Neural crest cell (in vitro differentiated cells): ENCODE data around the gene ANKRD10. TPM values are rescaled to one million over a fixed set of nuclear protein-coding genes. Genes with fewer than 3 reads are reported as not detected.

Experiments used
- DNase-seq: peaks from one replicate; pipeline ENCODE4 v3.0.0; 2021; ENCODE audit warnings: low read depth, mixed read lengths, low spot score
- H3K27ac Mint-ChIP-seq: one replicate; pipeline ENCODE4 v1.8.0; 2021; ENCODE audit warnings: mild to moderate bottlenecking, mixed read lengths; ENCODE audit not compliant: unreplicated experiment
- H3K27me3 Mint-ChIP-seq: 2 replicates; pipeline ENCODE4 v1.8.0; 2021; ENCODE audit warnings: low read depth, mild to moderate bottlenecking, mixed read lengths
- H3K36me3 Mint-ChIP-seq: 2 replicates; pipeline ENCODE4 v1.8.0; 2021; ENCODE audit warnings: low read depth, mild to moderate bottlenecking, mixed read lengths
- H3K4me1 Mint-ChIP-seq: 2 replicates; pipeline ENCODE4 v1.8.0; 2021; ENCODE audit warnings: mixed read lengths
- H3K4me3 Mint-ChIP-seq: one replicate; pipeline ENCODE4 v1.8.0; 2021; ENCODE audit warnings: mild to moderate bottlenecking, mixed read lengths
- H3K9me3 Mint-ChIP-seq: 2 replicates; pipeline ENCODE4 v1.8.0; 2021; ENCODE audit warnings: mixed read lengths
- total RNA-seq: library from RNA; stranded (reverse); gene quantifications from 2 replicates; pipeline ENCODE4 v1.2.1, GENCODE V29; 2021
- TF ChIP-seq, protein P1 (sequence below): fragments of 200-600 bp; sonication (generic); conservative IDR thresholded peaks from 2 replicates; pipeline ENCODE4 v1.5.0; 2021; ENCODE audit warnings: antibody characterized with exemption, mild to moderate bottlenecking

ANKRD10 gene
- total RNA-seq, 1 donor from 2014 or later, result 204 TPM

DNA sequence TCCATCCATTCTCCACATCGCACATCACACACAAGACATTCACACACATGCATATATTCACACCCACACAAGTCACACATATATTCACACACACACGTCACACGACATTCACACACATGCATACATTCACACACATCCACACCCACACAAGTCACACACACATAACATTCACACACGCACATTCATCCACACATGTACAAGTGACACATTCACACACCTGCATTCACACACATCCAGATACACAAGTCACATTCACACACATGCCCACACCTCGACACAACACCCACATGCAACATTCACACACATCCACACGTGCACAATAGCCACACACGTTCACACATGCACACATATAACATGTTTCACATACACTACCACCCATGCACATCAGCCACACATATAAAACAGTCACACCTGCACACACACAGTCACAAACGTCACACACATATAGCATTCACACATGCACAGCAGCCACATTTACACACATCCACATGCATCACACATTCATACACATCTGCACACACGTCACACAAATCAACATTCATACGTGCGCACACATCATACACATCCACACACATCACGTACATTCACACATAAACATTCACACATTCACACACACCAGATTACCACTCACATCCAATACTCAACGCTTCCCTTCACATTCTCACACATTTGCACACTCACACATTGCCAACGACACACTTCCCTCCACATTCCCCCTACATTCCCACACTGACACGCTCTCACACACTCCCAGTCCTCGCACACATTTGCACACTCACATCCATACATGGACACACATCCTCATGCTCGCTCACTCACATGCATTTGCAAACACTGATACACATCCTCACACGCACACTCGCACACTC is 41.0 kb downstream of the ANKRD10 start:
- TF ChIP-seq, protein P1, sequence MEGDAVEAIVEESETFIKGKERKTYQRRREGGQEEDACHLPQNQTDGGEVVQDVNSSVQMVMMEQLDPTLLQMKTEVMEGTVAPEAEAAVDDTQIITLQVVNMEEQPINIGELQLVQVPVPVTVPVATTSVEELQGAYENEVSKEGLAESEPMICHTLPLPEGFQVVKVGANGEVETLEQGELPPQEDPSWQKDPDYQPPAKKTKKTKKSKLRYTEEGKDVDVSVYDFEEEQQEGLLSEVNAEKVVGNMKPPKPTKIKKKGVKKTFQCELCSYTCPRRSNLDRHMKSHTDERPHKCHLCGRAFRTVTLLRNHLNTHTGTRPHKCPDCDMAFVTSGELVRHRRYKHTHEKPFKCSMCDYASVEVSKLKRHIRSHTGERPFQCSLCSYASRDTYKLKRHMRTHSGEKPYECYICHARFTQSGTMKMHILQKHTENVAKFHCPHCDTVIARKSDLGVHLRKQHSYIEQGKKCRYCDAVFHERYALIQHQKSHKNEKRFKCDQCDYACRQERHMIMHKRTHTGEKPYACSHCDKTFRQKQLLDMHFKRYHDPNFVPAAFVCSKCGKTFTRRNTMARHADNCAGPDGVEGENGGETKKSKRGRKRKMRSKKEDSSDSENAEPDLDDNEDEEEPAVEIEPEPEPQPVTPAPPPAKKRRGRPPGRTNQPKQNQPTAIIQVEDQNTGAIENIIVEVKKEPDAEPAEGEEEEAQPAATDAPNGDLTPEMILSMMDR, result no peak
- no peak for DNase-seq
- Mint-ChIP-seq H3K4me1 (peaks cover 30% of the 10 kb centered on the region), H3K27me3 (peaks cover 3% of the 10 kb centered on the region), H3K27ac (no peak overlapping the region), H3K9me3 (no peaks in the 10 kb centered on the region), H3K4me3 (no peak overlapping the region), H3K36me3 (no peaks in the 10 kb centered on the region)

DNA sequence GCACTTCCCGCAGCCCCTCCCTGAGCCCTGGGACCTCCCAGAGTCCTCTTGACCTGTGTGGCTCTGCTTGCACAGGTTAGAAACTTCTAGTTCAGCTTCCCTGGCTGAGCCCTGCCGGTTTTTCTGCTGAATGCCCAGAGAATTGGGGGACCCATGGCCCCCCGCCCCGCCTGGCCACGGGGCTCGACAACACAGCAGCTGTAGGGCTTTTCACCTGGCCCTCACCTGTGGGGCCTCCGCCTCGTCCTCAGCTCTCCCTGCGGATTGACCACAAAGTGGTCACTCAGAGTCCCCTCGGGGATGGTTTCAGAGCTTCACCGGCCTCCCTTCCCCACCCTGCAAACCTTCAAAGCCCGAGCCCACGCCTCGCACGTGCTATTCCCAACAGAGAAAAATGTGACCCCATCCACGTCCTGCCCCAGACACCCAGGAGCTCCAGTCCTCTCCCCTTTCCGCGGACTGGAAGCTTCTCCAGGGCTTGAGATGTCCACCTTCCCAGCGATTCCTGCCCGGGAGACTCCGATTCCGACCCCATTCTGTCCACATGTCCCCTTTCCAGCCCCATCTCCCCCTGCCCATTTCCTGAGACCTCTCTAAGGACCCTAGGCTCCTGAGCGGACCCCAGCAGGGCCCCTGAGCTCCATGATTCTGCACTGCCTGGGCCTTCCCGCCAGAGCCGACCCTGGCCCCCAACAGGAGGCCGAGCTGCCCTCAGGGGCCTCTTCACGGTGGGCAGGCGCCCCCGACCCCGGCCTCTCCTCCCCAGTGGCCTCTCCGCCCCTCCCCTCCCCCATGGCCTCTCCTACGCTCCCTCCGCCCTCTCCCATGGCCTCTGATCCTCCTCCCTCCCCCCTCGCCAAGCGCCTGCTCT is 41.9 kb downstream of the ANKRD10 start:
- Mint-ChIP-seq H3K4me3 (no peak overlapping the region), H3K36me3 (no peaks in the 10 kb centered on the region), H3K4me1 (peaks cover 30% of the 10 kb centered on the region), H3K27ac (no peak overlapping the region), H3K27me3 (peaks cover 3% of the 10 kb centered on the region), H3K9me3 (no peaks in the 10 kb centered on the region)
- TF ChIP-seq, protein P1, result no peak
- DNase-seq, result no peak

DNA sequence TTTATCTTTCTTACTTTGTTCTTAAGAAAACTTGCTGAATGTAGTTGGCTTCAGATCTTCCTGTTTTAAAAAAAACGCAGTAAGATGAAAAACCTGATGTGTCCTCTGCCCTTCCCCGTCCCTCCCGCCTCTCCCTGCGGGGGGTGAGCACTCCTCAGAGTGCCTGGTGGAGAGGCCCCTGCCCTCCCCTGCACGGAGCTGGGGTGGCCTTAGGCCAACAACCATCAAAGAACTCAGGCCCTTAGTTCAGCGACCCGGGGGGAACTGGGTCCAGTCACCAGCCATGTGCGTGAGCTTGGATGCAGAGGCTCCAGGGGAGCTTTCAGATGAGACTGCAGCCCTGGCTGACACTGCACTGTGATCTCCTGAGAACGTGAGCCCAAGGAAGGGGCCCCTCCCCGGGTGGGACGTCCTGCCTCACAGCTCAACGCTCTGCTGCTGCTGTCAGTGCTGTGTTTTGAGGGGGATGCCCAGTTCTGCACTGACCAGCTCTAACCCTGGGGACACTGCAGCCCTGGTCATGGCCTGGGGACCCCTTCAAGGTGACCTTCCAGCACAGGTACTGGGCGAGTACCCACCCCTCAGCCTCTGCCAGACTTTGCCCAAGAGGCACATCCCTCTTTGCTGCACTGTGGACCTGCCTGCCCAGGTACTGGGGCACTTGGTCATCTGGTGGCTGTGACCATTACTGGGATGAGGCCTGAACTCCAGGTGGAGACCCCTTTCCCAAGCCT is 42.7 kb downstream of the ANKRD10 start:
- H3K36me3 Mint-ChIP-seq, result no peaks in the 10 kb centered on the region
- no peak for DNase-seq
- TF ChIP-seq, protein P1, result no peak
- H3K27ac Mint-ChIP-seq, result no peak overlapping the region
- H3K27me3 Mint-ChIP-seq, result peaks cover 3% of the 10 kb centered on the region
- H3K4me1 Mint-ChIP-seq, result peaks cover 30% of the 10 kb centered on the region
- no peaks in the 10 kb centered on the region for H3K9me3 Mint-ChIP-seq
- no peak overlapping the region for H3K4me3 Mint-ChIP-seq

DNA sequence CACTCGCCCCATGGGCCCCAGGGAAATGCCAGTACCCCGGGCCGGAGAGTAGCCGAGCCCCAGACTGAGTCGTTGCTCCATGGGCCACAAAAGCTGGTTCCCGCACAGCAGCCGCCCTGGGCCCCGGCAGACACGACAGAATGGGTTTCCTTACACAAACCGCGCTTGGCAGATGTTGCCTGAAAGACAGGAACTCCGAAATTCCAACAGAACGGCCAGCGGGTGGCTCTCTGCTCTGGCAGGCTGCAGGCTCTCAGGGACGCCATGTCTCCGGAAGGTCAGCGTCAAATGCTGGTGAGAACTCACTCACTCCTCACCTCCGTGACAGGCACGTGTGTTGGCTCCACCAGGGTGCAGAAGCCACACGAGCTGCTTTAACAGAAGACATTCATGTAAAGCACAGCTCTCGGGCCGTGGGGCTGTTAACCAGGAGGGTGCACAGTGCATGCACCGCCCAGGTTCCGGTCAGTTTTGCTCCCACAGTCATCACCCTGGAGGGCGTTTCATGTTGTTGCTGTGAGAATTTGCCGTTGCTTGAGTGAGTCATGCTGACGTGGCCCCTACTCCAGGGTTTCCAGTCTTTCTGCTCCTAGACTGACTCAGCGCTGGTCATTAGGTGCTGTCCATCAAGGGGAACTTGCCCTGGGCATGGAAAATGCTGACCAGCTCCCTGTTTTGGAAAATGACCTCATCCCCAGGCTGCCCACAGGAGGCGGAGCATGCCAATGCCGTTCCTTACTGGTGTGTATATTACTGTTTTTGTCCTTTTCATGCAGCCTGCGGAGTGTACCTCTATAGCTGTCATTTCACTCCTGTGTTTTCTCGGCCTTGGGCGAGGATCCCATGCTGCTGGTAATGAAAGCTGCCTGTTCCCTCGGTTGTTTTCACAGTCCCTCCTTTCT is 44.8 kb downstream of the ANKRD10 start:
- peak overlapping the region; percentile 36 for H3K4me3 Mint-ChIP-seq
- TF ChIP-seq, protein P1, result no peak
- peaks cover 3% of the 10 kb centered on the region for H3K27me3 Mint-ChIP-seq
- H3K36me3 Mint-ChIP-seq, result no peaks in the 10 kb centered on the region
- peaks cover 33% of the 10 kb centered on the region for H3K4me1 Mint-ChIP-seq
- no peak for DNase-seq
- H3K27ac Mint-ChIP-seq, result peak overlapping the region; percentile 95
- no peaks in the 10 kb centered on the region for H3K9me3 Mint-ChIP-seq
